SK-N-SH treated with all-trans-retinoic acid at 6 μM for 48 hours (cell line): ENCODE results near the gene SEL1L3.

Source experiments
- ATAC-seq: fragments of 200-7000 bp; cut with Tn5 transposase; 3 replicates; pipeline ENCODE4 v1.9.1; 2020; ENCODE audit warnings: mild to moderate bottlenecking, moderate library complexity
- ARNTL ChIP-seq: fragments of 450-650 bp; formaldehyde crosslinking; IDR thresholded peaks from 2 replicates; pipeline ENCODE4 v1.5.0; 2020; ENCODE audit warnings: low read depth, mild to moderate bottlenecking, moderate library complexity, borderline replicate concordance
- CREB5 ChIP-seq: fragments of 250-450 bp; sonication (Bioruptor Pico); IDR thresholded peaks from 2 replicates; pipeline ENCODE4 v1.5.1; 2020; ENCODE audit warnings: low read depth, mild to moderate bottlenecking, moderate library complexity
- CSDC2 ChIP-seq: fragments of 250-450 bp; sonication (Bioruptor Pico); IDR thresholded peaks from 2 replicates; pipeline ENCODE4 v1.5.0; 2020; ENCODE audit warnings: mild to moderate bottlenecking, moderate library complexity
- ISL1 ChIP-seq: fragments of 250-450 bp; sonication (Bioruptor Pico); IDR thresholded peaks from 2 replicates; pipeline ENCODE4 v2.1.2; 2022; ENCODE audit warnings: mild to moderate bottlenecking, moderate library complexity
- OSR1 ChIP-seq: fragments of 250-450 bp; sonication (Bioruptor Pico); IDR thresholded peaks from 2 replicates; pipeline ENCODE4 v1.8.0; 2022; ENCODE audit warnings: moderate library complexity, mild to moderate bottlenecking, inconsistent platforms
- PPARA ChIP-seq: fragments of 250-450 bp; sonication (Bioruptor Pico); IDR thresholded peaks from 2 replicates; pipeline ENCODE4 v1.5.0; 2020; ENCODE audit warnings: mild to moderate bottlenecking, borderline replicate concordance
- RARB ChIP-seq: fragments of 250-450 bp; sonication (Bioruptor Pico); IDR thresholded peaks from 2 replicates; pipeline ENCODE4 v1.8.0; 2021; ENCODE audit warnings: mild to moderate bottlenecking, moderate library complexity
- SNAI2 ChIP-seq: fragments of 250-450 bp; sonication (Bioruptor Pico); IDR thresholded peaks from 2 replicates; pipeline ENCODE4 v1.5.0; 2020; ENCODE audit warnings: mild to moderate bottlenecking, moderate library complexity
- TCF4 ChIP-seq: fragments of 250-450 bp; sonication (Bioruptor Pico); IDR thresholded peaks from 2 replicates; pipeline ENCODE4 v1.8.0; 2021; ENCODE audit warnings: mild to moderate bottlenecking, moderate library complexity, borderline replicate concordance
- TOX ChIP-seq: fragments of 250-450 bp; sonication (Bioruptor Pico); IDR thresholded peaks from 2 replicates; pipeline ENCODE4 v1.8.0; 2021; ENCODE audit warnings: mild to moderate bottlenecking, moderate library complexity, borderline replicate concordance
- TSHZ2 ChIP-seq: fragments of 250-450 bp; sonication (Bioruptor Pico); IDR thresholded peaks from 2 replicates; pipeline ENCODE4 v1.5.0; 2020; ENCODE audit warnings: mild to moderate bottlenecking, moderate library complexity
- ZFP3 ChIP-seq: fragments of 250-450 bp; sonication (Bioruptor Pico); IDR thresholded peaks from 2 replicates; pipeline ENCODE4 v1.5.0; 2020; ENCODE audit warnings: mild to moderate bottlenecking, moderate library complexity
- ZFP30 ChIP-seq: fragments of 450-650 bp; formaldehyde crosslinking; IDR thresholded peaks from 2 replicates; pipeline ENCODE4 v1.5.0; 2022; ENCODE audit warnings: mild to moderate bottlenecking, moderate library complexity
- ZNF565 ChIP-seq: fragments of 450-650 bp; formaldehyde crosslinking; conservative IDR thresholded peaks from 2 replicates; pipeline ENCODE4 v1.5.0; 2020; ENCODE audit warnings: low read depth, mild to moderate bottlenecking, moderate library complexity
- ZNF70 ChIP-seq: fragments of 450-650 bp; formaldehyde crosslinking; IDR thresholded peaks from 2 replicates; pipeline ENCODE4 v1.5.0; 2020; ENCODE audit warnings: mild to moderate bottlenecking, moderate library complexity
- ZNF8 ChIP-seq: fragments of 450-650 bp; formaldehyde crosslinking; IDR thresholded peaks from 2 replicates; pipeline ENCODE4 v1.5.0; 2020; ENCODE audit warnings: mild to moderate bottlenecking, moderate library complexity
- TF ChIP-seq, protein P1 (sequence below): fragments of 250-450 bp; sonication (Bioruptor Pico); IDR thresholded peaks from 2 replicates; pipeline ENCODE4 v1.5.1; 2021; ENCODE audit warnings: mild to moderate bottlenecking, moderate library complexity

SEL1L3 gene

GRCh38 chr4:25860586-25861279 is 2.1 kb downstream of the SEL1L3 start (continued):
- TF ChIP-seq, protein P1, sequence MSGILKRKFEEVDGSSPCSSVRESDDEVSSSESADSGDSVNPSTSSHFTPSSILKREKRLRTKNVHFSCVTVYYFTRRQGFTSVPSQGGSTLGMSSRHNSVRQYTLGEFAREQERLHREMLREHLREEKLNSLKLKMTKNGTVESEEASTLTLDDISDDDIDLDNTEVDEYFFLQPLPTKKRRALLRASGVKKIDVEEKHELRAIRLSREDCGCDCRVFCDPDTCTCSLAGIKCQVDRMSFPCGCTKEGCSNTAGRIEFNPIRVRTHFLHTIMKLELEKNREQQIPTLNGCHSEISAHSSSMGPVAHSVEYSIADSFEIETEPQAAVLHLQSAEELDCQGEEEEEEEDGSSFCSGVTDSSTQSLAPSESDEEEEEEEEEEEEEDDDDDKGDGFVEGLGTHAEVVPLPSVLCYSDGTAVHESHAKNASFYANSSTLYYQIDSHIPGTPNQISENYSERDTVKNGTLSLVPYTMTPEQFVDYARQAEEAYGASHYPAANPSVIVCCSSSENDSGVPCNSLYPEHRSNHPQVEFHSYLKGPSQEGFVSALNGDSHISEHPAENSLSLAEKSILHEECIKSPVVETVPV (CRISPR knock-in tag) = no peak
- TF ChIP-seq ZFP3 (CRISPR knock-in tag) (no peak), ISL1 (CRISPR knock-in tag) (no peak), TSHZ2 (CRISPR knock-in tag) (no peak), ZFP30 (CRISPR knock-in tag) (no peak)

- TF ChIP-seq TOX (CRISPR knock-in tag) (no peak), TCF4 (CRISPR knock-in tag) (no peak), ARNTL (no peak), OSR1 (no peak), CREB5 (CRISPR knock-in tag) (no peak), ZNF8 (no peak), RARB (CRISPR knock-in tag) (no peak)
- TF ChIP-seq, all 23 proteins: peak for 0
- peak; percentile 38 for ATAC-seq
These were observed 3.2 kb downstream of the SEL1L3 start for GRCh38 chr4:25859429-25860148.

GRCh38 chr4:25857851-25858400 is 4.9 kb downstream of the SEL1L3 start:
- ATAC-seq = no peak
- TF ChIP-seq TOX (CRISPR knock-in tag) (no peak), ZNF8 (no peak), SNAI2 (no peak), RARB (CRISPR knock-in tag) (no peak), TCF4 (CRISPR knock-in tag) (no peak), CREB5 (CRISPR knock-in tag) (no peak), ARNTL (no peak), PPARA (CRISPR knock-in tag) (no peak), CSDC2 (no peak), ZNF70 (no peak), ZNF565 (CRISPR knock-in tag) (no peak), TSHZ2 (CRISPR knock-in tag) (no peak)
